Immature natural killer cell (primary cell): ENCODE results near the gene LRRC4C. TPM values are rescaled to one million over a fixed set of nuclear protein-coding genes. Genes with fewer than 3 reads are reported as not detected.
"Not testable (repeated sequence)": the region's sequence is repeated elsewhere in the genome, so short reads cannot be mapped to it uniquely, and the experiment has no call there.

Experiments
- DNase-seq, 3 donors: peaks; one replicate each; pipeline ENCODE4 v3.0.0; 2022; ENCODE audit warnings: mixed read lengths in 1 of 3
- H3K27ac Mint-ChIP-seq, 6 donors: one replicate each; pipeline ENCODE4 v1.8.0; 2020; ENCODE audit warnings: mixed read lengths in 6 of 6, mild to moderate bottlenecking in 5 of 6, inconsistent platforms in 4 of 6, moderate library complexity in 3 of 6
- H3K27me3 Mint-ChIP-seq, 3 donors: one replicate each; pipeline ENCODE4 v1.8.0; 2020 to 2021; ENCODE audit warnings: low read depth in 3 of 3, mild to moderate bottlenecking in 3 of 3, mixed read lengths in 3 of 3, moderate library complexity in 3 of 3, inconsistent platforms in 1 of 3
- H3K36me3 Mint-ChIP-seq, 3 donors: one replicate each; pipeline ENCODE4 v1.8.0; 2020; ENCODE audit warnings: mixed read lengths in 3 of 3, inconsistent platforms in 2 of 3, mild to moderate bottlenecking in 2 of 3
- H3K4me1 Mint-ChIP-seq, 2 donors: one replicate each; pipeline ENCODE4 v1.8.0; 2020; ENCODE audit warnings: inconsistent platforms in 2 of 2, mild to moderate bottlenecking in 2 of 2, mixed read lengths in 2 of 2, moderate library complexity in 1 of 2
- H3K4me3 Mint-ChIP-seq, 5 donors: one replicate each; pipeline ENCODE4 v1.8.0; 2020; ENCODE audit warnings: mild to moderate bottlenecking in 5 of 5, mixed read lengths in 5 of 5, inconsistent platforms in 3 of 5, moderate library complexity in 3 of 5
- H3K9me3 Mint-ChIP-seq, 6 donors: one replicate each; pipeline ENCODE4 v1.8.0; 2020; ENCODE audit warnings: mild to moderate bottlenecking in 6 of 6, mixed read lengths in 6 of 6, inconsistent platforms in 4 of 6, moderate library complexity in 3 of 6
- polyA plus RNA-seq, 3 donors: library from polyadenylated mRNA; unstranded; fragments of 300-500 nt; fragmentation: Illumina TruSeq; gene quantifications; one replicate each; pipeline ENCODE4 v1.2.3, GENCODE V29; 2021

The LRRC4C gene
- polyA plus RNA-seq, 3 donors from 2014 or later: not detected

- Mint-ChIP-seq H3K36me3 (no peaks in the 10 kb centered on the region), H3K9me3 (peaks cover 6 to 38% (median 13%) of the 10 kb centered on the region in 6 donors), H3K4me3 (no peak overlapping the region), H3K4me1 (no peaks in the 10 kb centered on the region), H3K27me3 (no peaks in the 10 kb centered on the region), H3K27ac (no peak overlapping the region)
- no peak for DNase-seq
Measured at GRCh38 chr11:41031551-41032060, 427.8 kb downstream of the LRRC4C start.

GRCh38 chr11:41020259-41020658 lies 439.2 kb downstream of the LRRC4C start:
- peaks cover 11 to 48% (median 35%) of the 10 kb centered on the region in 6 donors for H3K9me3 Mint-ChIP-seq
- DNase-seq: no peak
- no peaks in the 10 kb centered on the region for H3K4me1 Mint-ChIP-seq
- H3K36me3 Mint-ChIP-seq: no peaks in the 10 kb centered on the region
- H3K4me3 Mint-ChIP-seq: no peak overlapping the region
- H3K27me3 Mint-ChIP-seq: no peaks in the 10 kb centered on the region
- no peak overlapping the region for H3K27ac Mint-ChIP-seq

GRCh38 chr11:41019666-41020065 lies 439.8 kb downstream of the LRRC4C start:
- not testable (repeated sequence) for H3K4me1 Mint-ChIP-seq, H3K27ac Mint-ChIP-seq
- H3K9me3 Mint-ChIP-seq: peaks cover 11 to 42% (median 33%) of the 10 kb centered on the region in 6 donors

GRCh38 chr11:41018224-41018623 lies 441.2 kb downstream of the LRRC4C start:
- Mint-ChIP-seq H3K9me3 (peaks cover 14 to 45% (median 31%) of the 10 kb centered on the region in 6 donors), H3K4me1 (no peaks in the 10 kb centered on the region), H3K36me3 (no peaks in the 10 kb centered on the region), H3K27ac (no peak overlapping the region), H3K4me3 (no peak overlapping the region), H3K27me3 (no peaks in the 10 kb centered on the region)
- no peak for DNase-seq

More at GRCh38 chr11:41019666-41020065, 439.8 kb downstream of the LRRC4C start:
- not testable (repeated sequence) for H3K4me3 Mint-ChIP-seq, DNase-seq, H3K27me3 Mint-ChIP-seq, H3K36me3 Mint-ChIP-seq

GRCh38 chr11:41010361-41011050 lies 448.9 kb downstream of the LRRC4C start:
- Mint-ChIP-seq H3K36me3 (no peaks in the 10 kb centered on the region), H3K27ac (no peak overlapping the region), H3K4me3 (no peak overlapping the region), H3K9me3 (peaks cover 8 to 52% (median 28%) of the 10 kb centered on the region in 6 donors), H3K4me1 (no peaks in the 10 kb centered on the region), H3K27me3 (peaks cover 0 to 3% (median 2%) of the 10 kb centered on the region in 3 donors)
- no peak for DNase-seq

- no peak for DNase-seq
- H3K4me3 Mint-ChIP-seq: no peak overlapping the region
- peaks cover 16 to 59% (median 26%) of the 10 kb centered on the region in 6 donors for H3K9me3 Mint-ChIP-seq
- no peaks in the 10 kb centered on the region for H3K4me1 Mint-ChIP-seq
- no peaks in the 10 kb centered on the region for H3K36me3 Mint-ChIP-seq
- no peak overlapping the region for H3K27ac Mint-ChIP-seq
- H3K27me3 Mint-ChIP-seq: peaks cover 0 to 3% (median 0%) of the 10 kb centered on the region in 3 donors
Measured at GRCh38 chr11:41005986-41006385, 453.5 kb downstream of the LRRC4C start.

- Mint-ChIP-seq H3K4me1 (no peaks in the 10 kb centered on the region), H3K9me3 (peaks cover 13 to 66% (median 30%) of the 10 kb centered on the region in 6 donors), H3K4me3 (no peak overlapping the region), H3K36me3 (no peaks in the 10 kb centered on the region), H3K27ac (no peak overlapping the region), H3K27me3 (peaks cover 0 to 3% (median 0%) of the 10 kb centered on the region in 3 donors)
- no peak for DNase-seq
Measured at GRCh38 chr11:41003339-41004282, 455.8 kb downstream of the LRRC4C start.

GRCh38 chr11:40998920-40999319 lies 460.5 kb downstream of the LRRC4C start:
- H3K4me3 Mint-ChIP-seq: no peak overlapping the region
- peaks cover 14 to 81% (median 33%) of the 10 kb centered on the region in 6 donors for H3K9me3 Mint-ChIP-seq
- no peaks in the 10 kb centered on the region for H3K4me1 Mint-ChIP-seq
- H3K27me3 Mint-ChIP-seq: peaks cover 0 to 4% (median 0%) of the 10 kb centered on the region in 3 donors
- H3K36me3 Mint-ChIP-seq: no peaks in the 10 kb centered on the region
- DNase-seq: no peak
- H3K27ac Mint-ChIP-seq: no peak overlapping the region

- Mint-ChIP-seq H3K4me1 (no peaks in the 10 kb centered on the region), H3K9me3 (peaks cover 10 to 51% (median 27%) of the 10 kb centered on the region in 6 donors), H3K27ac (no peak overlapping the region), H3K36me3 (peaks cover 0 to 4% (median 1%) of the 10 kb centered on the region in 3 donors), H3K27me3 (no peaks in the 10 kb centered on the region), H3K4me3 (no peak overlapping the region)
- no peak for DNase-seq
Measured at GRCh38 chr11:40987776-40988435, 471.5 kb downstream of the LRRC4C start.

- no peaks in the 10 kb centered on the region for H3K4me1 Mint-ChIP-seq
- H3K27ac Mint-ChIP-seq: no peak overlapping the region
- no peak for DNase-seq
- H3K9me3 Mint-ChIP-seq: peaks cover 10 to 49% (median 31%) of the 10 kb centered on the region in 6 donors
- peaks cover 0 to 4% (median 4%) of the 10 kb centered on the region in 3 donors for H3K36me3 Mint-ChIP-seq
- H3K27me3 Mint-ChIP-seq: no peaks in the 10 kb centered on the region
- H3K4me3 Mint-ChIP-seq: no peak overlapping the region
Measured at GRCh38 chr11:40986320-40986719, 473.1 kb downstream of the LRRC4C start.

- DNase-seq: no peak
- Mint-ChIP-seq H3K4me1 (no peaks in the 10 kb centered on the region), H3K4me3 (no peak overlapping the region), H3K36me3 (no peaks in the 10 kb centered on the region), H3K27me3 (peaks cover 0 to 1% (median 0%) of the 10 kb centered on the region in 3 donors), H3K9me3 (peaks cover 14 to 62% (median 32%) of the 10 kb centered on the region in 6 donors), H3K27ac (no peak overlapping the region)
Measured at GRCh38 chr11:40975076-40975475, 484.4 kb downstream of the LRRC4C start.

- no peak for DNase-seq
- Mint-ChIP-seq H3K27me3 (peaks cover 0 to 1% (median 0%) of the 10 kb centered on the region in 3 donors), H3K9me3 (peaks cover 14 to 70% (median 35%) of the 10 kb centered on the region in 6 donors), H3K4me1 (no peaks in the 10 kb centered on the region), H3K27ac (no peak overlapping the region), H3K36me3 (no peaks in the 10 kb centered on the region), H3K4me3 (no peak overlapping the region)
Measured at GRCh38 chr11:40974186-40974795, 485.2 kb downstream of the LRRC4C start.

GRCh38 chr11:40958707-40959106 lies 500.7 kb downstream of the LRRC4C start:
- H3K4me3 Mint-ChIP-seq: no peak overlapping the region
- H3K4me1 Mint-ChIP-seq: no peaks in the 10 kb centered on the region
- H3K36me3 Mint-ChIP-seq: no peaks in the 10 kb centered on the region
- peaks cover 6 to 40% (median 20%) of the 10 kb centered on the region in 6 donors for H3K9me3 Mint-ChIP-seq
- H3K27ac Mint-ChIP-seq: no peak overlapping the region
- DNase-seq: no peak
- H3K27me3 Mint-ChIP-seq: peaks cover 0 to 3% (median 0%) of the 10 kb centered on the region in 3 donors
